HG02642 (cell line): Measurements from ENCODE around the gene ARHGAP22.

Experiments used
- ATAC-seq: cut with Tn5 transposase; IDR thresholded peaks from one replicate; pipeline ENCODE4 v1.9.1; 2021; ENCODE audit warnings: mild to moderate bottlenecking; ENCODE audit not compliant: unreplicated experiment, poor library complexity

Gene ARHGAP22

GRCh38 chr10:48470115-48470892 is 134.6 kb downstream of the ARHGAP22 start:
- no peak for ATAC-seq

GRCh38 chr10:48469516-48470020 is 135.3 kb downstream of the ARHGAP22 start:
- no peak for ATAC-seq

GRCh38 chr10:48468866-48469511 is 135.9 kb downstream of the ARHGAP22 start:
- ATAC-seq = no peak

GRCh38 chr10:48468130-48468790 is 136.6 kb downstream of the ARHGAP22 start:
- no peak for ATAC-seq

- no peak for ATAC-seq
Observed at GRCh38 chr10:48467669-48468068, 137.2 kb downstream of the ARHGAP22 start.

- ATAC-seq = no peak
Observed at GRCh38 chr10:48466611-48467240, 138.1 kb downstream of the ARHGAP22 start.

DNA sequence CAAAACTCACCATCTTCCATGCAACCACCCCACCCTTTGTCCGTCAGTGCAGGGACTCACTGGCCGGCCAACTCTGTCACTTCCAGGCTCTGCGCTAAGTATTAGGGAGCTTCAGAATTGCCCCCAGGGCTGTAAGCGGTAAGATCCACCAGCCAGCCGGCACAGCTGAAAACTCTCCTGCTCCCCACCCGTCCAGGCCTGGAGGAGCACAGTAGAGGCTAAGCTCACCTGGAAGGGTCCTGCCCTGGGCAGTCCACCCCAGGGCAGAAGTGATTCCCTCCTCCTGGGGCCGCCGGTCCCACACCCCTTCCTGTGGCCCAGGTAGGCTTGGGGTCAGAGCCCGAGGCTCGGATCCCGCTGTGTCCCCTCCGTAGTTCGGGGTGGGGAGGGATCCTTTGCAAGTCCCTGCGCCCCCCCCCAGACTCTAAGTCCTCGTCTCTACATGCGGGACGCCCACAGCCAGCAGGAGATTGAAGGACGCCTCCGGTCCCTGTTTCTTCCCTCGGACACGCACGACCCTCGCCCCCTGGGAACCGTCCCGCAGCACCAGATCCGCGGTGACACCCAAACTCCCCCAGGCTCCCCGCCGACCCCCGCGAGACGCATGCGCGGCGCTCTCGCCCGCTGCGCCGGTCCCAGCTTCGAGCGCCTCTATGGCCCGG is 138.9 kb downstream of the ARHGAP22 start:
- ATAC-seq = no peak

DNA sequence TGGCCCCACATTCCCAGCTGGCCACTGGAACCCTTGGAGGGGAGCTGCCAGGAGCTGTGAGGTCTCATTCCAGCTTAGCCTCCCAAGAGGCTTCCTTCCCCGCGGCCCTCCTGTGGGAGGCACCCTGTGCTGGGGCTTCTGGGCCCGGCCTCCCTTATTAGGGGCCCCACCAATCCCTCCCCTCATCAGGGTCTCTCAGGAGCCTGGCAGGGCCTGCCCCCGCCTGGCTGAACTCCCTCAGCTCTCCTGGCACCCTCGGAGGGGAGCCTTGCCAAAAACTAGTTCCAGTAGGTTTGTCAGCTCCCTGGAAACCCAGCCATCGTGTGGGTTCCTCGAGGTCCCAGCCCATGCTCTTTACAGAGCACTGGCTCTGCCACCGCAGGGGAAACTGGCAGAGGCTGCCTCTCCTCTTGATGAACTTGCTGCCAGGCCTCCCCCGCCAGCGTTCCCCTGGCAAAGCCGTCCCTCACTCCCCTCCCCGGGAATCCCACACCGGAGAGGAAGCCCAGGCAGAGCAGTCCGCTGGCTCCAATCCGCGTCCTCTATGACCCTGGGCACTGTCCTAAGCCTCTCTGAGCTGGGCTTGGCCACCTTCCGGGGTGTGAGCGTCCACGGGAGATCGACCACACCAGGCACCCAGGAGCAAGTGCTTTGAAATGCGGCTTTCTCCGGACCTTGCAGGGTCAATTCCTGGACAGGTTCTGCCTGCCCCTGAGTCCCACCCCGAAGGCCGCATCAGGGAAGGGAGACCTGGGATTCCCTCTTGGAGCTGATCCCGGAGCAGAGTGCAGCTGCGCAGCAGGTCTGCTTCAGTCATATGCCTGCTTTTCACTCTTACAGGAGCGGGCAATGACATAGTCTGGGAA is 139.8 kb downstream of the ARHGAP22 start:
- no peak for ATAC-seq

GRCh38 chr10:48464121-48464870 is 140.6 kb downstream of the ARHGAP22 start:
- no peak for ATAC-seq

DNA sequence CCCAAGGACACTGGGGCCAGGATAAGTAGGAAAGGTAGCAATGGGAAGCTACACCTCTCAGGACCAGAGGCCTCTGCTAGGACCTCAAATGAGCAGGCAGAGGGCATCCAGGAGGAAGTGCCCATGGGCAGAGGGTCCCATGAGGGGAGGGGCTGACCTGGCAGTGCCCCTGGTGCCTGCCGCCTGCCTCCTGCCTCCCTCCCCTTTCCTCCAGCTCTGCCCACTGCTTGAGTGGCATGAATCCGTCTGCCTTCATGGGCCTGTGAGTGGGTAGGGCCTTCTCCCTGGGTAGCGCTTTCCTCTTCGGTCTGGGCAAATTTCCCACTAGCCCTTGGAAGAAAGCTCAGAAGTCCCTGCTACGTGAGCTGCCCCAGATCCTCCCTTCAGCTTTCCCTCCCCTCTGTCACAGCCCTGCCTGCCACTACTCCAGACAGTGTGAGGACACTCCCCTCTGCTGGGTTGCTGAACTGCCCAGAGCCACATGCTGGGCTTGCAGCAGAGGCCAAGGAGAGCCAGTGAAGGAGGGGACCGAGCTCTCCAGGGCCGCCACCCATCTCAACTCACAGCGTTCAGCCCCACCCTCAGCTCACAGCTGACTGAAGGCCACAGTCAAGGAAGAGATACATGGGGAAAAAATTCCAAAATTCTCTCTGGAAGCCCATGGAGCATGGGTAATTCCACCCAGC is 141.4 kb downstream of the ARHGAP22 start:
- ATAC-seq = no peak

- no peak for ATAC-seq
Observed at GRCh38 chr10:48462482-48463020, 142.3 kb downstream of the ARHGAP22 start.

DNA sequence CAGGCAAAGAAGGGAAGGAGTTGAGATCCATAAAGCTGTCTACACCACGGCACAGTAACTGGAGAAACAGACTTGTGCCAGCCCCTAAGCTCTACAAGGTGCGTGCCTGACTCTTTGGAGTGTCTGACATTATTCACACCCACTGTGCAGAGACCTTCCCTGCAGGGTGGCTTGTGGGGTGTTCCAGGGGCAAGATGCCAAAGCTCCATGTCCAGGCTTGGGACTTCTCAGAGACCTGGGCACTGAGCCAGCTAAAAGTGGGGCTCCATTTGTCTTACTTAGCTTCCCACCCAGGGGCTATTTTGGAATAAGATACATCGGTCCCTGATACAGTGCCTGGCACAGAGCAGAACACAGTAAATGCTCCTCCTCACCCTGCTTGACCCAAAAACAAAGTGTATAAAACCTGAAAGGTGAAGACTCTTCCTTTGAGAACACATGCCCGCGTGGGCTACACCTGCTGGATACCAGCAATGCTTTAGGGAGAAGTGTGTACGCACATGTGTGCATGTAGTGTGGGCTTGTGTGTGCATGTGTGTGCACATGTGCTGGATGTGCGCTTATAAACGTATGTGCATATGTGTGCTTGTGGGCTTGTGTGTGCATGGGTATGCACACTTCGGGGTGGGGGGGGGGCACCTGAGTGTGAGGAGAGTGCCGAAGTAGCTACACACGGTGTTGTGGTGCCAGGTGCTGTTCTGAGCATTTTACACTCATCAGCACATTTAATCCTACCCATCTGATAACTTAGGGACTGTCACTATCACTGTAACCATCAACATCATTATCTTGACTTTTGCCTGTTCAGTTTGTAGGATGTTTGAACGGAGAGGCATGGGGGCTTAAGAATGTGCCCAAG is 143.0 kb downstream of the ARHGAP22 start:
- ATAC-seq = no peak

DNA sequence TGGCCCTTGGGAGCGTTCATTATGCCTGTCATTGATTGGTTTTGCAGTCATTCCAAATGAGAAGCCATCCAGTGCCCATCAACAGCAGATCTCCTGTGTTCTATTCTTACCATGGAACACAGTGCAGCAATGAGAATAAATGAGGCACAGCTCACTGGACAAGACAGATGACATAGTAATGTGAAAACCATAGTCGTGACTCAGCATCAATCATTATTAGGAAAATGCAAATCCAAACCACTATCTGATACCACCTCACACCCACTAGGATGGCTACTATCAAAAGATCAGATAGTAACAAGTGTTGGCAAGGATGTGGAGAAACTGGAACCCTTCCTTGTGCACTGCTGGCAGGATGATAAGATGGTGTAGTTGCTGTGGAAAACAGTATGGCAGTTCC is 144.7 kb downstream of the ARHGAP22 start:
- ATAC-seq = no peak

- ATAC-seq = no peak
Observed at GRCh38 chr10:48459270-48460150, 145.4 kb downstream of the ARHGAP22 start.

DNA sequence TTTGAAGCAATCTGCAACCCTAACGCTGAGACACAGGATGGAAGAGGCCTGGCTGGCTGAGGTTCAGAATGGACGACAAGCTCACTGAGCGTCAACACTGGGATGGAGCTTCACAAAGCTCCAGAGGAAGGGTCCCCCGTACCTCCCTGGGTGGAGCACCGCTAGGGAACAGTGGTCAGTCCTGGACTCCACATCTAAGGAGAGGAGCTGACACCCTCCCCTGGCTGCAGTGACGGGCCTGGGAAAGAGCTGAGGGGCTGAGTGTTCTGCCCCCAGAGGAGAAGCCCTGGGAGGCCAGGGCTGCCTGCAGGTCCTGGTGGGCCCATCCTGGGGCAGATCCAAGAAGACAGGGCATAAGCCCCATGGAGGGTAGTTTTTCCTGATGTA is 146.2 kb downstream of the ARHGAP22 start:
- ATAC-seq = no peak
